Pulmonary artery endothelial cell (primary cell): ENCODE results near the gene TMEM116. TPM values are rescaled to one million over a fixed set of nuclear protein-coding genes. Genes with fewer than 3 reads are reported as not detected.
"Not testable (repeated sequence)": the region's sequence is repeated elsewhere in the genome, so short reads cannot be mapped to it uniquely, and the experiment has no call there.

Experiments
- DNase-seq: peaks from one replicate; pipeline ENCODE4 v3.0.0-alpha.2; 2011; ENCODE audit warnings: low read depth, low spot score
- total RNA-seq: library from RNA; depleted of rRNA; stranded (reverse); fragments of >200 nt; gene quantifications from 2 replicates; pipeline ENCODE4 v1.2.3, GENCODE V29; 2014

Gene TMEM116
- total RNA-seq, 1 donor from 2014 or later, result 2.3 TPM

DNA sequence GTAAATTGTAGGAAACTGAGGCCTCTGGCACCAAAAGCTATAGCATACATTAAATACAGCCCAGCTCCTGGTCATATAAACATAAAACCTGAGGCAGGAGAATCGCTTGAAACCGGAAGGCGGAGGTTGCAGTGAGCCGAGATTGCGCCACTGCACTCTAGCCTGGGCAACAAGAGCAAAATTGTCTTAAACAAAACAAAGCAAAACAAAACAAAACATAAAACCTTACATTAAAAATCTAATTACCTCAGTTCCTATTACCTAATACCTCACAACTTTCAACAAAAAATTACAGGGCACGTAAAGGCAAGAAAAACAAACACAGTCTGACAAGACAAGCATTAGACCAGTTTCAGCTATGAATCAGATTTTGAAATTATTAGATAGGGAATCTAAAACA is 36.7 kb downstream of the TMEM116 start:
- DNase-seq, result no peak

DNA sequence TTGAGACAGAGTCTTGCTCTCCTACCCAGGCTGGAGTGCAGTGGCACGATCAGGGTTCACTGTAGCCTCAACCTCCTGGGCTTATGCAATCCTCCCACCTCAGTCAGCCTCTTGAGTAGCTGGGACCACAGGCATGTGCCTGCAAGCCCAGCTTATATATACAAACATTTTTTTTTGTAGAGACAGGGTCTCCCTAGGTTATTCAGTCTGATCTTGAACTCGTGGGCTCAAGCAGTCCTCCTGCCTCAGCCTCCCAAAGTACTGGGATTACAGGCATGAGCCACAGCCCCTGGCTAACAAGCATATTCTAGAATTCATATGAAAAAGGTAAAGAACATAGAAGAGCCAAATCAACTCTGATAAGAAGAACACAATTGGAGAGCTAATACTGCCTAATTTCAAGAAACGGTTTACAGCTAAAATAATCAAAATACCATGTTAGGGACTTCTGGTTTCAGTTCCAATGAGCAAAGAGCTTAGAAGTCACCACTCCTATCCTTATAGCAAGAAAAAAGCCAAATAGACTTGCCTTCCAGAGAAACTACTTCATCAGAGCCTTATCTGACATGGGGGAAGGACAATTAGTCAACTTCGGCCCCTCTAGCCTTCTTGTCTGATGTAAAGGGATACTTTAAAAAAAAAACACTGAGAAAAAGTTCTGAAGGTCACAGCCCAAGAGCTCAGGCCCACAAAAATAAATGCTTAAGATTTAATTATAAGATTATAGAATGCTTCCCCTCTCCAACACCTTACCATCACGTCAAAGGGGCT is 37.6 kb downstream of the TMEM116 start:
- no peak for DNase-seq

DNA sequence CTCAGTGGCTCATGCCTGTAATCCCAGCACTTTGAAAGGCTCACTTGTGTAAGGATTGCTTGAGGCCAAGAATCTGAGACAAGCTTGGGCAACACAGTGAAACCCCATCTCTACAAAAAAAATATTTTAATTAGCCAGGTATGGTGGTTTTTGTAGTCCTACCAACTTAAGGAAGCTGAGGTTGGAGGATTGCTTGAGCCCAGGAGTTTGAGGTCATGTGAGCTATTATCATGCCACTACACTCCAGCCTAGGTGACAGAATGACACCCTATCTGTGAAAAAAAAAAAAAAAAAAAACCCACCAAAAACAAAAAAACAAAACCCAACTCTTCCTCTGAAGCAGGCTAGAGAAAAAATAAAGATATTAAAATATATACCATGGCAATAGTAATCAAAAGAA is 41.2 kb downstream of the TMEM116 start:
- no peak for DNase-seq

DNA sequence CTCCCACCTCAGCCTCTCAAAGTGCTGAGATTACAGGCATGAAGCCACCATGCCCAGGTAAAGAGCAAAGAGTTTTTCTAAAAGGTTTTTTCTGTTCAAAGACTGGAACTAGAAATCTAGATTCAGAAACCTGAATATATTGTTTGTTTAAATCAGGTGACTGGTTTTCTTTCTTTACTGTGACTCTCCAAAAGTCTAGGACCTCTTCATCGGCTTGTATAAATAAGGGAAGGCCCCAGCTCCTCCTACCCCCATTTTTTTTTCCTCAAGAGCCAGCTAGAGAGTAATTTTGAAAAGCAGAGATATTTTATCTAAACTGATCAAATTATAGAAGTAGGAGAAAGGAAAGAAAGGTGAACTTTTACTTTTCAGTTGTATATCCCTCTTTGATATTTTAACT is 48.0 kb downstream of the TMEM116 start:
- no peak for DNase-seq

DNA sequence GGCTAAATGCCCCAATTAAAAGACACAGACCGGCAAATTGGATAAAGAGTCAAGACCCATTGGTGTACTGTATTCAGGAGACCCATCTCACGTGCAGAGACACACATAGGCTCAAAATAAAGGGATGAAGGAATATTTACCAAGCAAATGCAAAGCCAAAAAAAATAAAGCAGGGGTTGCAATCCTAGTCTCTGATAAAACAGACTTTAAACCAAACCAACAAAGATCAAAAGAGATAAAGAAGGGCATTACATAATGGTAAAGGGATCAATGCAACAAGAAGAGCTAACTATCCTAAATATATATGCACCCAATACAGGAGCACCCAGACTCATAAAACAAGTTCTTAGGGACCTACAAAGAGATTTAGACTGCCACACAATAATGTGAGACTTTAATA is 53.4 kb downstream of the TMEM116 start:
- DNase-seq, result not testable (repeated sequence)

DNA sequence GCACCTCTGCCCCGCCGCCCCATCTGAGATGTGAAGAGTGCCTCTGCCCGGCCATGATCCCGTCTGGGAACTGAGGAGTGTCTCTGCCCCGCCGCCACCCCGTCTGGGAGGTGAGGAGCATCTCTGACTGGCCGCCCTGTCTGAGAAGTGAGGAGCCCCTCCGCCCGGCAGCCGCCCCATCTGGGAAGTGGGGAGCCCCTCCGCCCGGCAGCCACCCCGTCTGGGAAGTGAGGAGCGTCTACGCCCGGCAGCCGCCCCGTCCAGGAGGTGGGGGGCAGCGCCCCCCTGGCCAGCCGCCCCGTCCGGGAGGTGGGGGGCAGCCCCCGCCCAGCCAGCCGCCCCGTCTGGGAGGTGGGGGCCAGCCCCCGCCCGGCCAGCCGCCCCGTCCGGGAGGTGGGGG is 55.7 kb downstream of the TMEM116 start:
- not testable (repeated sequence) for DNase-seq

DNA sequence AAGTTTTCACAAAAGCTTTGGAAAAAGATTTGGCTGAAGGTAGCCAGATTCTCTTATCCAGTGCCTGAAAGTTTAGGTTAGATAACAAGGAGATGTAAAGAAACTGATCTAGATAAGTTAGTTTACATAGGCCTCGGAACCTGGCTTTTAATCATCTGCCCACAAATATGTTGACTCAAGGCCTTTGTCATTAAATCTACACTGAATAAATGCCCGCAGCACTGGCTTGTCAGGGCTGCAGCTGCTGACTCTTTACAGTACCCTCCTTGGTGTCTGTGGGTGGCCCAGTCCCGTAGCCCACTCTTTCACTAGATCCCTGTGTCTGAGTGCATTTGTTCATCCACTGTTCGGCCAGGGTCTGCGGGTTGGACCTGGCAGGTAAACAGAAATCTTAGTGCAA is 58.0 kb downstream of the TMEM116 start:
- no peak for DNase-seq

DNA sequence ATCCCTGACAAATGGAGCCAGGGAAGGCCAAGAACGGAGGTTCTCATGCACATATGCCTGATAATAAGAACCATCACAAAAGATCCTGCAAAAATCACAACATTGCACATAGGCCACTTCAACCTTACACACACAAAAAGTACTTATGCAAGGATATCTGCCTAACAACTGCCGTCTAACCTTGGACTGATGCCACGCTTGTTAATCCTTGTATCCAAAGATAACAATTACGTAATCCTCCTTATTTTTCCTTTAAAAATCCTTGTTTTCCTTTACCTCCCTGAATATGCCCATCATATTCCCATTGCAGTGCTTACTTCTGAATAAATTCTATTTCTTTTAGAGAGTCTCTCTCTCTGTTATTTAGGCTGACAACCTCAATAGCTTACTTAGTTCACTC is 59.5 kb downstream of the TMEM116 start:
- peak; percentile 66 for DNase-seq

DNA sequence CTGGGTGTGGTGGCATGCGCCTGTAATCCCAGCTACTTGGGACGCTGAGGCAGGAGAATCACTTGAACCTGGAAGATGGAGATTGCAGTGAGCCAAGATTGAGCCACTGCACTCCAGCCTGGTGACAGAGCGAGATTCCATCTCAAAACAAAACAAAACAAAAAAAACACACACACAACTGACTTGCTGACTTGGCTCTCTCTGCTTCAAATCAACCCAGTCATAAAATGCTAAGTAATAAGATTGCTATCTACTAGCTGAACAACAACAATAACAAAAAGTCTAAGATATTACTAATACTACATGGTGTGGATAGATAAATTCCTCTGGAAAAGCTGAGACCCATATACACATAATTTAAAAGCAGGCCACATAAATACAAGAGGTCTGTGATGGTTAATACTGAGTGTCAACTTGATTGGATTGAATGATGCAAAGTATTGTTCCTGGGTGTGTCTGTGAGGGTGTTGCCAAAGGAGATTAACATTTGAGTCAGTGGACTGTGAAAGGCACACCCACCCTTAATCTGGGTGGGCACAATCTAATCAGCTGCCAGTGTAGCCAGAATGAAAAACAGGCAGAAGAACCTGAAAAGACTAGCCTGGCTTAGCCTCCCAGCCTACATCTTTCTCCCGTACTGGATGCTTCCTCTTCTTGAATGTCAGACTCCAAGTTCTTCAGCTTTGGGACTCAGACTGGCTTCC is 60.7 kb downstream of the TMEM116 start:
- DNase-seq, result not testable (repeated sequence)

DNA sequence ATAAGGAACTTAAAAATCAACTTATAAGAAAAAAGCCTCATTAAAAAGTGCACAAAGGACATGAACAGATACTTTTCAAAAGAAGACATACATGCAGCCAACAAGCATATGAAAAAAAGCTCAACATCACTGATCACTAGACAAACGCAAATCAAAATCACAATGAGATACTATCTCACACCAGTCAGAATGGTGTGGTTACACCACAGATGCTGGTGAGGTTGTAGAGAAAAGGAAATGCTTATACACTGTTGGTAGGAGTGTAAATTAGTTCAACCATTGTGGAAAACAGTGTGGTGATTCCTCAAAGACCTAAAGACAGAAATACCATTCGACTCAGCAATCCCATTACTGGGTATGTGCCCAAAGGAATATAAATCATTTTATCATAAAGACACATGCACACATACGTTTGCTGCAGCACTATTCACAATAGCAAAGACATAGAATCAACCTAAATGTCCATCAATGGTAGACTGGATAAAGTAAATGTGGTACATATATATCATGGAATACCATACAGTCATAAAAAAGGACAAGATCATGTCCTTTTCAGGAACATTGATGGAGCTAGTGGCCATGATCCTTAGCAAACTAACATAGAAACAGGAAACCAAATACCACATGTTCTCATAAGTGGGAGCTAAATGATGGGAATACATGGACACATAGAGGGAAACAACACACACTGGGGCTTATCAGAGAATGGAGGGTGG is 61.8 kb downstream of the TMEM116 start:
- DNase-seq, result not testable (repeated sequence)

DNA sequence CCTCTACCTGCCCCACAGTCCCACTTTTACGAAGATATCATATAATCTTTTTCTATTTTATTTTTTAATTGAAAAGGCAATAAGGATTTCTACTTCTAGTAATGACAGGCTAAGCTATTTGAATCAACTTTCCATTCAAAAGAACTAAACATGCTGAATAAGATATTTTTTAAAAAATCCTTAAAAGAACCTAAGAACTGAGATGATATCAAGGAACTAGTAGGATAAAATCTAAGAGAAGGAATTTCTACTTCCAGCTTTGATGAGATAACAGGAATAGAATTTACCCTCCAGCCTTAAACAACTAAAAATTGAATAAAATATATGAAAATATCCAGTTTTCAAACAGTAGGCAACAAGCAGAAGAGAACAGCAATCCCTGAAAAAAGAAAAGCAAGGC is 69.0 kb downstream of the TMEM116 start:
- no peak for DNase-seq

DNA sequence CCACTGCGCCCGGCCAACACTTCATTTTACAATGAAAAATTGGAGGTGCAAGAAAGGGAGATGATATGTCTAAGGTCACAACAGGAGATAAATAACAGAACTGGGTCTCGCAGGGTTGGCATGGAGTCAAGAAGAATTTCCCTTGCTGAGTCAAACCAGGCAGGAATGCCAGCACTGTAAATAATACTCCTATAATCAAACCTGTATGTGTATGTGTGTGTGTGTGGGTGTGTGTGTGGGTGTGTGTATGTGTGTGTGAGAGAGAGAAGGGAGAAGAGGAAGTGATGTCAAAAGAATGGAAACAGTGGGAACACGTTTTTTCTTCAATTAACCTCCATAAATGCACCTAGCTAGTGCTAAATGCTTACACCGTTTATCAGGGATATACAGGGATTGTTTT is 70.4 kb downstream of the TMEM116 start:
- DNase-seq, result peak; percentile 46

DNA sequence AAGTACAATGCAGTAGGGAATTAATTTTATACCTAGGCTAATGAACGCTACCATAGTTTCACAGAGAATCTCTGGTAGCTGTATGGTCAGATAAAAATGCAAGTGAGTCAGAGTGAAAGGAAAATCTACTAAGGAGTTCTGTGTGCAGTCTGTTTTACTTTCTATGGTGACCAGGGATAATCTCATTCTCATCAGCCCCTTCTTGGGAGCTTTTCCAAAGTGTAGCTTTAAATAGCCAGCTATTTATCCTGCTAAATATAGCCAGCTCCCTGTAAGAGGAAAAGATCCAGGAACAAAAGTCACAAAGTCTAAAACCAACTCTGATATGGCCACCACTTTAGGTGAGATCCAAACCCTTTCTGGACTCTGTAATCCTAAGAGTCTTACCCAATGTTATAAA is 75.5 kb downstream of the TMEM116 start:
- no peak for DNase-seq

DNA sequence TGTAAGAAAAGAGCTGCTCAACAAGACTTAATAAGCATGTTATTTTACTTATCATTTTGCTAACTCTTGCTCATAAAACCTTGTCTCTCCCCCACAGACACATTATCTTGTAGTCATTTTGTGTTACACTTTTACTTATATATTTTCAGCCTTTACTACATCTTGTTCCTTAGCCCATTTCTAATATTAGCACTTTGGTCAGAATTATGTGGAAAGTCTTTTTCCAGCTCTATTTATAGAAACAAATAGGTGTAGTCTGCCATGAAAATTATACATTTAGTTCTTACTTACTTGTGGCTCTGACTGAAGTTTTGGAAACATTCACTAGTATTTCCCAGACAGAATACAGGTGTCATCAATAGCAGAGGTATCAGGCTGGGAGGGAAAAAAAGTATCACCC is 76.1 kb downstream of the TMEM116 start:
- no peak for DNase-seq

DNA sequence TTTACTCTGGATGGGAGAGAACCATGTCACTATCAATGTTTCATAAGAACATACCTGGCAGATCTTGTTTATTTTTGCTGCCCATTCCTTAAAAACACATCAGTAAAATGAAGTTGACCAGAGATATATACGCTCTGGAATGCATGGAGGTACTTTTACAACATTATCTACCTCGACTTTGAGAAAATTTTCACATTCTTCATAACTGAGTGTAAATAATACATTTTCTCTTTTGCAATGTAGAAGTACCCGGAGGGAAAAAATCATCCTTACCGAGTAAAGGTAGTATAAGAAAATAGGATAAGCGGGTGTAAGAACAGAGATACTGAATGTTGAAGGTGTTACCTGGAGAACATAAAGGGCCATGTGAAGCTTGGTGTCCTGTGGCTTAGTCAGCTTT is 80.7 kb downstream of the TMEM116 start:
- DNase-seq, result no peak

DNA sequence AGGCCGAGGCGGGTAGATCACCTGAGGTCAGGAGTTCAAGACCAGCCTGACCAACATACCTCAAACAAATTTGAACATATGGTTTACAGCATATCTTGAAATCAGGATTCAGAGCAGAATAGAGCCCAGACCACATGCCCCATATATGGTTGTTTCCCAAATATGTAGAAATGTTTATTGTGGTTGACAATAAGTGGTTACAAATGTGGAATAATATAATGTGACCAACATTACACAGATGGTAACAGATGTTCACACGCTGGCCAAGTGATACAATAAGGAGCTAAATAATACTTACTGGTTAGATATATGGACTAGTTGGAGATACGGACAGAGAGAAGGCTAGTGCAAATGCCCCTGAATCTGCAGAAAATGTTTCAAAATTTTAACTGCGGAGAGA is 85.6 kb downstream of the TMEM116 start:
- DNase-seq, result no peak

DNA sequence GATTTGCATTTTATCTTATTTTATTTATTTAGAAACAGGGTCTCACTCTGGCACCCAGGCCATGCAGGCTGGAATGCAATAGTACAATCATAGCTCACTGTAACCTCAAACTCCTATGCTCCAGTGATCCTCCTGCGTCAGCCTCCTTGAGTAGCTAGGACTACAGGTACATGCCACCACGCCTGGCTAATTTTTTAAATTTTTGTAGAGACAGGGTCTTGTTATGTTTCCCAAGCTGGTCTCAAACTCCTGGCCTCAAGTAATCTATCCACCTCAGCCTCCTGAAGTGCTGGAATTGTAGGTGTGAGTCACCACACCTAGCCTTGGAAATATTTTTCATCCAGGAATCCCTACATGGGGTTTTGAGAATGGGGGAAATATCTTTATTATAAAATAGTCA is 86.3 kb downstream of the TMEM116 start:
- DNase-seq, result no peak

DNA sequence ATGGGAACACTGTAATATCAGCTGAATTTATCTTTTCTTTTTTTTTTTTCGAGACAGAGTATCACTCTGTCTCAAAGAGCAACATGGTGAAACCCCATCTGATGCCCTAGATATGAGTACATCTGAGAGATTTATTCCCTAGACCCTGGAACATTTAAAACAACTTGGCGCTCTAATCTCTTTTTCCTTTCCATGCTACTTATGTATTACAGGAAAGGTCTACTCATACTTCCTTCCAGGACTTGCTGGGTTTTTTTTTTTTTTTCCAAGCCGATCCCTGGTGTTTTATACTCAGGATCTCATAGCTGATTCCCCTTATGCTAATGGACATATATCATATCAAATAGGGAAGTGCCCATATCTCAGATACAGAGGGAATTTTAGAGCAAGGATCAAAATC is 87.8 kb downstream of the TMEM116 start:
- peak; percentile 32 for DNase-seq

DNA sequence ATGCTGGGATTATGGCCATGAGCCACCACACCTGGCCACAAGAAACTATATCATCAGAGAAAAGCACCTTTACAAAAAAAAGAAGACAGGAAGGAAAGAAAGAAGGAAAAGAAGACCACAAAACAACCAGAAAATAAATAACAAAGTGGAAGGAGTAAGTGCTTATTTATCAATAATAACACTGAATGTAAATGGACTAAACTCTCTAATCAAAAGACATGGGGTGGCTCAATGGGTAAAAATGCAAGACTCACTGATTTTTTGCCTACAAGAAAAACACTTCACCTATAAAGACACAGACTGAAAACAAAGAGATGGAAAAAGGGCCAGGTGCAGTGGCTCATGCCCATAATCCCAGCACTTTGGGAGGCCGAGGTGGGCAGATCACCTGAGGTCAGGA is 105.2 kb downstream of the TMEM116 start:
- no peak for DNase-seq

DNA sequence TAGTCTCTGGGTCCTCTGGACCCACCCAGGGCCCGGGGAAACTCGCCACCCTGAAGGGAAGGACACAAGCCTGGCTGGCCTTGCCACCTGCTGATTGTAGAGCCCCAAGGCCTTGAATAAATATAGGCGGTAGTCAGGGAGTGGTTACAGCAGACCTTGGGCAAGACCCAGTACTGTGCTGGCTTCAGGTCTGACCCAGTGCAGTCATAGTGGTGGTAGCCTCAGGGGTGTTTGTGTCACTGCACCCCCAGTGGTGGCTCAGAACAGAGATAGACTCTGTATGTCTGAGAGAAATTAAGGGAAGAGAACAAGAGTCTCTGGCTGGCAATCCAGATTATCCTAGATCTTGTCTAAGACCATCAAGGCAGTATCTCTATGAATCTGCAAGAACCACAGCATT is 107.5 kb downstream of the TMEM116 start:
- DNase-seq, result no peak

DNA sequence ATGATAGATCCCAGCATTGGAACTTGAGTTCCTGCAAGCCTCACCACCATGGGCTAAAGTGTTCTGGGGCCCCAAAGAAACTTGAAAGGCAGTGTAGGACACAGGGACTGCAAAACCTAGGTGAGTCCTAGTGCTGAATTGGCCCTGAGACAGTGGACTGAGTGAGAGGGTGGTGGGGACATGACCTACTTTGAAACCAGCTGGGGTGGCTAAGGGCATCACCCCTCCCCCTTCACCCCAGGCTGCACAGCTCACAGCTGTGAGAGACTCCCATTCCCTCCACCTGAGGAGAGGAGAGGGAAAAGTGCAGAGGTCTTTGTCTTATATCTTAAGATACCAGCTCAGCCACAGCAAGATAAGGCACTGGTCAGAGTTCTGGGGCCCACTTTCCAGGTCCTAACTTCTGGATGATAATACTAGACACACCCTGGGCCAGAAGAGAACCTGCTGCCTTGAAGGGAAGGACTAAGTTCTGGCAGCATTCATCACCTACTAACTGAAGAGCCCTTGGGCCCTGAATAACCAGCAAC is 108.5 kb downstream of the TMEM116 start:
- DNase-seq, result no peak

DNA sequence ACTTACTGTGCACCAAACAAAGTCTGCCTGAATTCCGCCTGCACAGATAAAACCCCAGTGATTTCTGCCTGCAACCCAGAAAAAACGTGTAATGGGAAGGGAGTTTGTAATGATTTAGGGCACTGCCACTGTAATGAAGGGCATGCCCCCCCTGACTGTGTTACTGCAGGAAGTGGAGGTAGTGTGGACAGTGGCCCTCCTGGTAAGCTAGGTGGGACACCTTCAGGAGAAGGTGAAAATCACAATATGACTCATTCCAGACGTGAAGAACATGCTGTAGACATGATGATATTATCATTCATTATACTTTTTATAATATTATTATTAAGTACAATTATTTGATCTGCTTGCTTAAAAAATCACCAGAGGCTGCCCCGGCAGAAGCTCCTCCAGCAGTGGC is 111.8 kb downstream of the TMEM116 start:
- DNase-seq, result no peak
